Astrocyte (in vitro differentiated cells and primary cell): ENCODE measurements around the gene ARHGAP32. TPM values are rescaled to one million over a fixed set of nuclear protein-coding genes. Genes with fewer than 3 reads are reported as not detected.
A peak's percentile ranks its signal among the peaks of the same experiment; 100 is the strongest.

Experiments used
- DNase-seq: peaks from one replicate; pipeline ENCODE4 v3.0.0-alpha.2; 2010; ENCODE audit warnings: low read depth
- FAIRE-seq: peaks from 2 replicates; lab custom pipeline; 2011; peaks lifted over from hg19 to GRCh38; lab: Jason Lieb, UNC
- H2AFZ ChIP-seq: 2 replicates; pipeline ENCODE4 v1.6.0; 2012; ENCODE audit warnings: low read depth, low read length, inconsistent platforms
- H3K27ac ChIP-seq: 2 replicates; pipeline ENCODE4 v1.5.1; 2011; ENCODE audit warnings: low read depth, low read length, inconsistent platforms
- H3K27me3 ChIP-seq: 2 replicates; pipeline ENCODE4 v1.6.0; 2011; ENCODE audit warnings: low read length, inconsistent platforms; ENCODE audit not compliant: insufficient read depth
- H3K36me3 ChIP-seq: 2 replicates; pipeline ENCODE4 v1.5.1; 2011; ENCODE audit warnings: low read length, inconsistent platforms; ENCODE audit not compliant: insufficient read depth
- H3K4me1 ChIP-seq: 2 replicates; pipeline ENCODE4 v1.5.1; 2011; ENCODE audit warnings: low read length, inconsistent platforms; ENCODE audit not compliant: insufficient read depth
- H3K4me2 ChIP-seq: 2 replicates; pipeline ENCODE4 v1.6.0; 2012; ENCODE audit warnings: low read length, inconsistent platforms
- H3K4me3 ChIP-seq: 2 replicates; pipeline ENCODE4 v1.5.1; 2011; ENCODE audit warnings: low read depth, mild to moderate bottlenecking, low read length, inconsistent platforms; ENCODE audit not compliant: insufficient read depth
- H3K79me2 ChIP-seq: 2 replicates; pipeline ENCODE4 v1.6.0; 2012; ENCODE audit warnings: mild to moderate bottlenecking, low read length, inconsistent platforms; ENCODE audit not compliant: insufficient read depth
- H3K9ac ChIP-seq: 2 replicates; pipeline ENCODE4 v1.6.0; 2012; ENCODE audit warnings: mild to moderate bottlenecking, low read length, inconsistent platforms
- H3K9me3 ChIP-seq: 2 replicates; pipeline ENCODE4 v1.5.1; 2012; ENCODE audit warnings: low read depth, mild to moderate bottlenecking, low read length, inconsistent platforms; ENCODE audit not compliant: insufficient read depth
- H4K20me1 ChIP-seq: 2 replicates; pipeline ENCODE4 v1.6.0; 2012; ENCODE audit warnings: low read length, inconsistent platforms; ENCODE audit not compliant: insufficient read depth
- H3K27ac Mint-ChIP-seq: one replicate; pipeline ENCODE4 v1.8.0; 2021; ENCODE audit warnings: mild to moderate bottlenecking, mixed read lengths; ENCODE audit not compliant: unreplicated experiment
- H3K27me3 Mint-ChIP-seq: one replicate; pipeline ENCODE4 v1.8.0; 2021; ENCODE audit warnings: low read depth, mixed read lengths; ENCODE audit not compliant: unreplicated experiment
- H3K36me3 Mint-ChIP-seq: one replicate; pipeline ENCODE4 v1.8.0; 2021; ENCODE audit warnings: low read depth, mixed read lengths; ENCODE audit not compliant: unreplicated experiment
- H3K4me1 Mint-ChIP-seq: one replicate; pipeline ENCODE4 v1.8.0; 2021; ENCODE audit warnings: low read depth, mixed read lengths; ENCODE audit not compliant: unreplicated experiment
- H3K4me3 Mint-ChIP-seq: one replicate; pipeline ENCODE4 v1.8.0; 2021; ENCODE audit warnings: mild to moderate bottlenecking, moderate library complexity, mixed read lengths; ENCODE audit not compliant: unreplicated experiment
- H3K9me3 Mint-ChIP-seq: one replicate; pipeline ENCODE4 v1.8.0; 2021; ENCODE audit warnings: mild to moderate bottlenecking, mixed read lengths; ENCODE audit not compliant: unreplicated experiment
- CTCF ChIP-seq: IDR thresholded peaks from 2 replicates; pipeline ENCODE4 v1.5.1; 2011; ENCODE audit warnings: low read depth, mild to moderate bottlenecking, inconsistent platforms, low read length, moderate library complexity; ENCODE audit not compliant: insufficient read depth
- EZH2 ChIP-seq: IDR thresholded peaks from 2 replicates; pipeline ENCODE4 v1.6.1; 2012; ENCODE audit warnings: mild to moderate bottlenecking, low read length, inconsistent platforms; ENCODE audit not compliant: insufficient read depth
- total RNA-seq: library from RNA; stranded (reverse); gene quantifications from 2 replicates; pipeline ENCODE4 v1.2.1, GENCODE V29; 2021

The ARHGAP32 gene
- total RNA-seq, 1 donor from 2014 or later, result 21.6 TPM

DNA sequence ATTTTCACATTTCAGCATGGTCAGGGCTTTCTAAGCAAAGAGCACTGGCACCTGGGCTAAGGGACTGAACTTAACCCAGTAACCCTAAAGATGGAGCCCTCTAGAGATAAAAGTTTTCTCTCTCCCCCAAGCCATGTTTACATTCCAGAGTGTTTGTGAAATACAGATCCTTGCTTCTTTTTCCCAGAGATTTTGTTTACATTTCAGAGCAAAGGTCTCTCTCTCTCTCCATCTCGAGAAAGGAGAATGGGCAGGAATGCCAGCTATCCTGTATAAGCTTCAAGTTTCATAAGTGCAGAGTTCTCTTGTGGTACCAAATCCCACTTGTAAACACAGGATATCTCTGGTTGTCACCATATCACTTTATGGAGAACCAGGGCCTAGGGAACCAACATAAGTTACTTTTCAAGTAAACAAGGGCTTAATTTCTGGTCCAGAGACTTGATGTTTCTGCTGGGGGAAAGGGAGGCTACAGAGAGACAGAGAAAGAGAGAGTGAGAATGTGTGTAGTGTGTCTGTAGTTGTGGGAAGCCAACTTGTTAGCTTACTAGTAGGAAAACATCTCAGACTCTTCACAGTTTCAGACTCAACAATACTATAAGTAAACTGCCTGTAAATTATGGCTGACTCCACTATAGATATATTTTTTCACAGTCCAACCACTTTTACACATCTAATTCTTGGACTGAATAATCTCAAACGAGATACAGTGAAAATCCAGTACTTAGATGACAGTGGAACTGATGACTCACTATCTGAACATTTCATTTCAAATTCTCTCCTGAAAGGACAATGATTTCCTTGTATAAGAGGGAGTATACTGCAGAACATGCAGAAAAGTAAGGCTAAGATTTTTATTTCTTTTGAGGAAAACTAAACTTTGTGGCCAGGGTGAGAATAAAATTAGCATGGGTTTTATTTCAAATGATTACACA, 76.2 kb downstream of the ARHGAP32 start:
- H3K27ac Mint-ChIP-seq, result peak overlapping the region; percentile 89
- Histone ChIP-seq H3K27me3 (no peaks in the 10 kb centered on the region), H3K79me2 (no peaks in the 10 kb centered on the region), H4K20me1 (no peaks in the 10 kb centered on the region), H2AFZ (no peak overlapping the region), H3K9me3 (no peaks in the 10 kb centered on the region), H3K36me3 (no peaks in the 10 kb centered on the region), H3K9ac (peak overlapping the region; percentile 38), H3K4me3 (no peak overlapping the region), H3K27ac (peak overlapping the region; percentile 25), H3K4me1 (peaks cover 11% of the 10 kb centered on the region), H3K4me2 (peak overlapping the region; percentile 38)
- H3K27me3 Mint-ChIP-seq, result no peaks in the 10 kb centered on the region
- no peaks in the 10 kb centered on the region for H3K9me3 Mint-ChIP-seq
- no peak for TF ChIP-seq CTCF
- no peak for TF ChIP-seq EZH2
- H3K4me3 Mint-ChIP-seq, result no peak overlapping the region
- peaks cover 18% of the 10 kb centered on the region for H3K4me1 Mint-ChIP-seq
- DNase-seq (peak; percentile 73), FAIRE-seq (peak; percentile 95)
- H3K36me3 Mint-ChIP-seq, result peaks cover 3% of the 10 kb centered on the region

- DNase-seq, result no peak
- Histone ChIP-seq H3K9ac (no peak overlapping the region), H4K20me1 (no peaks in the 10 kb centered on the region), H3K79me2 (no peaks in the 10 kb centered on the region), H2AFZ (no peak overlapping the region), H3K27me3 (no peaks in the 10 kb centered on the region), H3K4me2 (no peak overlapping the region), H3K4me3 (no peak overlapping the region), H3K4me1 (no peaks in the 10 kb centered on the region), H3K9me3 (no peaks in the 10 kb centered on the region), H3K27ac (no peak overlapping the region), H3K36me3 (peaks cover 3% of the 10 kb centered on the region)
- peaks cover 1% of the 10 kb centered on the region for H3K4me1 Mint-ChIP-seq
- no peak overlapping the region for H3K27ac Mint-ChIP-seq
- H3K36me3 Mint-ChIP-seq, result peaks cover 3% of the 10 kb centered on the region
- FAIRE-seq, result no peak
- no peak overlapping the region for H3K4me3 Mint-ChIP-seq
- no peaks in the 10 kb centered on the region for H3K27me3 Mint-ChIP-seq
- no peaks in the 10 kb centered on the region for H3K9me3 Mint-ChIP-seq
- no peak for TF ChIP-seq EZH2
- TF ChIP-seq CTCF, result no peak
Measured at GRCh38 chr11:129109701-129110100, 82.4 kb downstream of the ARHGAP32 start.

DNA sequence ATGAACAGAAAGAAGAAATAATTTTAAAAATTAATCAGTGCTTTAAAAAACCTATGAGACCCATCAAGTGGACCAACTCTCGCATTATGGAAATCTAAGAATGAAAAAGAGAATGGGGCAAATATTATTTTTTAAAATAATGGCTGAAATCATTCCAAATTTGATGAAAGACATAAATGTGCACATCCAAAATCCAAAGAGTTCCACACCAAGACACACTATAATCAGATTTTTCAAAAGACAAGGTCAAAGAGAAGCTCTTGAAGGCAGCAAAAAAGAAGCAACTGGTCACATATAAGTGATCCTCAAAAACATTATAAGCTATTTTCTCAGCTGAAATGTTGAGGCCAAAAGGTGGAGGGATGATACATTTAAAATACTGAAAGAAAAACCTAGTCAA, 85.3 kb downstream of the ARHGAP32 start:
- no peak overlapping the region for H3K27ac Mint-ChIP-seq
- peaks cover 3% of the 10 kb centered on the region for H3K36me3 ChIP-seq
- FAIRE-seq (no peak), DNase-seq (no peak)
- peaks cover under 1% of the 10 kb centered on the region for H3K4me1 Mint-ChIP-seq
- no peak for TF ChIP-seq CTCF
- no peak for TF ChIP-seq EZH2
- H3K9ac ChIP-seq, result no peak overlapping the region
- no peaks in the 10 kb centered on the region for H3K4me1 ChIP-seq
- no peak overlapping the region for H3K4me2 ChIP-seq
- no peak overlapping the region for H2AFZ ChIP-seq
- no peak overlapping the region for H3K4me3 ChIP-seq
- H3K4me3 Mint-ChIP-seq, result no peak overlapping the region
- peaks cover under 1% of the 10 kb centered on the region for H4K20me1 ChIP-seq
- no peaks in the 10 kb centered on the region for H3K27me3 Mint-ChIP-seq
- H3K79me2 ChIP-seq, result no peaks in the 10 kb centered on the region
- H3K36me3 Mint-ChIP-seq, result peaks cover 11% of the 10 kb centered on the region
- no peaks in the 10 kb centered on the region for H3K9me3 Mint-ChIP-seq
- no peak overlapping the region for H3K27ac ChIP-seq
- no peaks in the 10 kb centered on the region for H3K9me3 ChIP-seq
- H3K27me3 ChIP-seq, result no peaks in the 10 kb centered on the region
